Adipose tissue (tissue), 3 donors: ENCODE measurements around the gene RNF40. TPM values are rescaled to one million over a fixed set of nuclear protein-coding genes. Genes with fewer than 3 reads are reported as not detected.

ENCODE experiments used
- H3K27ac ChIP-seq: one replicate; pipeline ENCODE4 v1.5.1; 2013; ENCODE audit warnings: low read depth, low read length
- WGBS, 3 donors: extraction: QIAGEN DNeasy Blood & Tissue Kit; methylation state at CpG; one replicate each; pipeline ENCODE4 v1.1.7; 2013; 5-methylcytosine and 5-hydroxymethylcytosine counted together
- polyA plus RNA-seq, 3 donors: library from polyadenylated mRNA; stranded (reverse); fragments of 200-250 nt; gene quantifications; one replicate each; pipeline ENCODE4 v1.2.3, GENCODE V29; 2013
- donor health status: healthy with polysubstance abuse.
- donor health status: Bipolar disorder and iron deficiency.
- donor health status: healthy.

The RNF40 gene
- polyA plus RNA-seq, 3 donors = 26.3 to 65.7 (median 39.7) TPM

DNA sequence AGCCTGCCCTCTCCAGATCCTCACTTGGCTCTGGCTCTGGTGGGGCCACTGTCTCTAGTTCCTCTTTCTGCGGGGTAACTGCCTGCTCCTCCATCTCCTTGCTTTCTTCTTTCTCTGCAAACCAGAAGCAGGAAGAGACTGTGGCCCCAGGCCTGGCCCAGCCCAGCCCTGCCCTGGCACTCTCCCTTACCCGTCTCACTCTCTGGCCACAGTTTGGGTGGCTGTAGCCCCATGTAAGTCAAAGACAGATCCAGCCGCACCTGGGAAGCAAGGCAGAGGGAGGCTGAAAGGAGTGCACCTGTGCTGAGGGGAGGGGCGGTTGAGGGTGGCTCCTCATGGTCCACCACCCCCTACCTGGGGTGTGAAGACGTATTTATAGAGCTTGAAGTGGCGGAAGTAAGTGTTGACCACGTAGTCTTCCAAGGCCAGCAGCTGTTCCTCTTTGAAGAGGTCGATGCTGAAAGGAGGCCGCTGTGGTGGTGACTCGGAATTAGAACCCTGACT, 3.1 kb upstream of the RNF40 start:
- 61 to 80% (median 63%) methylated on average over 10 of the region's 10 CpGs for WGBS, 3 donors
- H3K27ac ChIP-seq = no peak overlapping the region

DNA sequence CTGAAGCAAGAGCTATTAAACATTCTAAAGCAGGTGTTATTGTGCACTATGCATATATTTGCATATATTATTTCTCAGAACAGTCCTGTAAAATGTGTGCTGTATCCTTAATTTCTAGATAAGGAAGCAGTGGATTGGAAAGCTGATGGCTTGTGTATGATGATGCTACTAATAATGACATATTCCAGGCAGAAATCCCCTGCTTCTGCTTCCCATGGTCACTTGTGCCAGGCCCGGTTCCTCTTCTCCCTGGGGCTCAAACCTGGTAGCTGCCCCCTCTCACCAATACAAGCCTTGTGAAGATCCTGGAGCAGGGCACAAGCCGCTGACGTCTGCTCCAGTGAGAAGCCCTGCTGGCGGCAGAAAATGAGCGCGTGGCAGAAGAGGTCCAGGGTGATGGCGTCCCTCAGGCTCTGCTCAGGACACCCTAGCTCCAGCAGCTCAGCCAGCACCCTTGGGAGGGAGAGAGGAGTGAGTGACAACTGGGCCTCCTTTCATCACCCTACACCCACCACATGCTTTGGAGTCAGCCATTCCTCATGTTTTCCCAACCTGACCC, 2.0 kb upstream of the RNF40 start:
- whole genome bisulfite sequencing, 3 donors = 82 to 90% (median 87%) methylated on average over 7 of the region's 7 CpGs
- no peak overlapping the region for H3K27ac ChIP-seq

- H3K27ac ChIP-seq = no peak overlapping the region
- WGBS, 3 donors = 24 to 28% (median 28%) methylated on average over 26 of the region's 26 CpGs
These were observed 1.3 kb upstream of the RNF40 start for GRCh38 chr16:30760577-30761426.

- no peak overlapping the region for H3K27ac ChIP-seq
- WGBS, 3 donors = 0 to 1% (median 0%) methylated on average over 57 to 64 of the region's 64 CpGs
These were observed 645 bp upstream of the RNF40 start for GRCh38 chr16:30761427-30761927.

GRCh38 chr16:30762991-30763725, 1.0 kb downstream of the RNF40 start:
- no peak overlapping the region for H3K27ac ChIP-seq
- 58 to 70% (median 64%) methylated on average over 15 of the region's 15 CpGs for WGBS, 3 donors

GRCh38 chr16:30764086-30764485, 2.0 kb downstream of the RNF40 start:
- 86 to 91% (median 90%) methylated on average over 11 of the region's 11 CpGs for WGBS, 3 donors
- no peak overlapping the region for H3K27ac ChIP-seq

GRCh38 chr16:30764816-30765465, 2.8 kb downstream of the RNF40 start:
- 92 to 96% (median 95%) methylated on average over 12 of the region's 12 CpGs for WGBS, 3 donors
- no peak overlapping the region for H3K27ac ChIP-seq

- WGBS, 3 donors = 87 to 90% (median 90%) methylated on average over 29 of the region's 29 CpGs
- H3K27ac ChIP-seq = no peak overlapping the region
These were observed 4.2 kb downstream of the RNF40 start for GRCh38 chr16:30766206-30766932.

- WGBS, 3 donors = 79 to 84% (median 80%) methylated on average over 4 of the region's 4 CpGs
- no peak overlapping the region for H3K27ac ChIP-seq
These were observed 4.8 kb downstream of the RNF40 start for GRCh38 chr16:30766933-30767284.

- H3K27ac ChIP-seq = no peak overlapping the region
- 91 to 94% (median 93%) methylated on average over 18 of the region's 18 CpGs for WGBS, 3 donors
These were observed 5.8 kb downstream of the RNF40 start for GRCh38 chr16:30767767-30768465.

GRCh38 chr16:30768583-30769181, 6.6 kb downstream of the RNF40 start:
- no peak overlapping the region for H3K27ac ChIP-seq
- WGBS, 3 donors = 92 to 96% (median 95%) methylated on average over 23 of the region's 23 CpGs

DNA sequence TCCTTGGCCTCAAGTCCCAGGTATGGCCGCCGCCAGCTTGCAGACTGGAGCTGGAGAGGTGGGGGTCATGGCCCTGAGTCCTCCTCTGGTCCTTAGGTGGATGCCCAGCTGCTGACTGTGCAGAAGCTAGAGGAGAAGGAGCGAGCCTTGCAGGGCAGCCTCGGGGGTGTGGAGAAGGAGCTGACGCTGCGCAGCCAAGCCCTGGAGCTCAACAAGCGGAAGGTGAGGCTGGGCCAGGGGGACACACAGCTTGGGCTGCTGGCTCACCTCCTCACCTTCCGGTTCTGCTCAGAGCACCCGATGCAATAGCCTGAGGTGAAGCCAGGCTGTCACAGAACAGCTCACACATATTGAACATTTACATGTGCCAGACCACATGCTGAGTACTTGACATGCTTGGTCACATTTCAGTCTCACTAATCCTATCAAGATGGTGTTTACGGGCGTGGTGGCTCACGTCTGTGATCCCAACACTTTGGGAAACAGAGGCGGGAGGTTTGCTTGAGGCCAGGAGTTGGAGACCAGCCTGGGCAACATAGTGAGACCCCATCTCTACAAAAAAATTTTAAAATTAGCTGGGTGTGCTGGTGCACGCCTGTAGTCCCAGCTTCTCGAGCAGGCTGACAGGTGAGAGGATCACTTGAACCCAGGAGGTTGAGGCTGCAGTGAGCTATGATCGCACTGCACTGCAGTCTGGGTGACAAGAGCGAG, 7.4 kb downstream of the RNF40 start:
- WGBS, 3 donors = 93 to 95% (median 95%) methylated on average over 17 of the region's 17 CpGs
- no peak overlapping the region for H3K27ac ChIP-seq

DNA sequence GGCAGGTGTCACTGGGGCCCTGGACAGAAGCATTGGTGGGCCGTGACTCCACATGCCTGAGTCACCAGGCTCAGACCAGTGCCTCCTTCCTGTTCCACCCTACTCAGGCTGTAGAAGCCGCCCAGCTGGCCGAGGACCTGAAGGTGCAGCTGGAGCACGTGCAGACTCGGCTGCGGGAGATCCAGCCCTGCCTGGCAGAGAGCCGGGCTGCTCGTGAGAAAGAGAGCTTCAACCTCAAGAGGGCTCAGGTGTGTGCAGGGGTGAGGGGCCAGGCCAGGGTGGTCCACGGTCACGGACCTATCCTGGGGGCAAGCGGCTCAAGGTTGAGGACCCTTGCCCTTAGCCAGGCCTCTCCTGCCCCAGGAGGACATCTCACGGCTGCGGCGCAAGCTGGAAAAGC, 9.6 kb downstream of the RNF40 start:
- 89 to 90% (median 89%) methylated on average over 14 of the region's 14 CpGs for WGBS, 3 donors
- H3K27ac ChIP-seq = no peak overlapping the region

DNA sequence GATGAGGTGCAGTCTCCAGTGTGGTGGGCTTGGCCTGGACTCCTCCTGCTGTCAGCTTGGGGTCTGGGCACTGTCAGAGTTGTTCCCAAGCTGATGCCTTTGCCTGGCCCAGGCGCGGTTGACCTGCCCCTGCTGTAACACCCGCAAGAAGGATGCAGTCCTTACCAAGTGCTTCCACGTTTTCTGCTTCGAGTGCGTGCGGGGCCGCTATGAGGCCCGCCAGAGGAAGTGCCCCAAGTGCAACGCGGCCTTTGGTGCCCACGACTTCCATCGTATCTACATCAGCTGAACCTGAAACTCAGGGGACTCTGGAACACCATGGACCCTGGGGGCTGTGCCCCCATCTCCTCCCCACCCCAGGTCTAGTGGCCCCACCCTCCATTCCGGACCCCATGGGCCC, 11.7 kb downstream of the RNF40 start:
- H3K27ac ChIP-seq = no peak overlapping the region
- 66 to 92% (median 76%) methylated on average over 14 of the region's 14 CpGs for WGBS, 3 donors

- no peak overlapping the region for H3K27ac ChIP-seq
- 49 to 55% (median 53%) methylated on average over 8 of the region's 8 CpGs for WGBS, 3 donors
These were observed 12.4 kb downstream of the RNF40 start for GRCh38 chr16:30774367-30775130.

- WGBS, 3 donors = 7 to 11% (median 9%) methylated on average over 15 of the region's 15 CpGs
- H3K27ac ChIP-seq = no peak overlapping the region
These were observed 12.9 kb downstream of the RNF40 start for GRCh38 chr16:30775131-30775391.
